GM23248 (cell line): ENCODE results near the gene CRYBA4.

Source experiments
- EZH2 ChIP-seq: fragments of 200-600 bp; sonication (generic); IDR thresholded peaks from 2 replicates; pipeline ENCODE4 v1.6.1; 2018; ENCODE audit warnings: antibody characterized with exemption, mild to moderate bottlenecking; ENCODE audit not compliant: insufficient read depth, poor library complexity, severe bottlenecking
- EZH2phosphoT487 ChIP-seq: fragments of 200-600 bp; sonication (generic); IDR thresholded peaks from 2 replicates; pipeline ENCODE4 v1.6.1; 2018; ENCODE audit warnings: antibody characterized with exemption, moderate library complexity, mild to moderate bottlenecking, low read depth; ENCODE audit not compliant: insufficient read depth

DNA sequence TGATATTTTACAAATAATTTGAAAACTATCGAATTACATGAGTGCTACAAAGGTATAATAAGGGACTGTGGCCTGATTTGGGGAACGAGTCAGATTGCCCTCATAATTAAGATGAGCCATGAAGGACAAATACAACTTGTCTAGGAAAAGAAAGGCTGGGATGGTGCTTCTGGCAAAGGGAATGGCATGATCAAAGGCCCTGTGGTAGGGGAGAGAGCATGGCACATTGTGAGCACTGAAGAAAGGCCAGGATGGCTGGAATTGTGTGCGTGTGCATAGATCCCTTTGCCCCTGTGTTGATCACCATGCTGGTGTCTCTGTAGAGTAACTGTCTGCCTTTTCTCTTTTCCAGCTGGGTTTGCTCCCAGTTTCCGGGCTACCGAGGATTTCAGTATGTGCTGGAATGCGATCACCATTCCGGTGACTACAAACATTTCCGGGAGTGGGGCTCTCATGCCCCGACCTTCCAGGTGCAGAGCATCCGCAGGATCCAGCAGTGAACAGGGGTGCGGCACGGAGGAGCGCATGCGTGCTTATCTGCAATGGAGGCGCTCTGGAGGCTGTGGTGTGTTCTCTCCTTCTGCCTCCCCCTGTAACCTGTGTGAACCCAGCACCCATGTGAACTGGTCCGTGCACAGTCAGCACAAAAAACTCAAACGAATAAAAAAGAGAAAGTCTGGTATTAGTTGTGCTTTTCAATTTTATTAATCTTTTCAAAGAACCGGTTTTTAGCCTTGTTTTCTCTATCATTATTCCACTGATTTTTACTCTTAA, 8.4 kb downstream of the CRYBA4 start:
- TF ChIP-seq EZH2, result no peak
- TF ChIP-seq EZH2phosphoT487, result no peak
